DMS114 treated with DMSO at 0.1 percent for 48 hours (cell line): Measurements from ENCODE around the gene C3orf22.

ENCODE experiments used
- DNase-seq: peaks from one replicate; lab custom pipeline; 2025; ENCODE audit not compliant: unreplicated experiment; lab: John Stamatoyannopoulos, UW

The C3orf22 gene

GRCh38 chr3:126528419-126528799 is 30.3 kb downstream of the C3orf22 start:
- DNase-seq: no peak

DNA sequence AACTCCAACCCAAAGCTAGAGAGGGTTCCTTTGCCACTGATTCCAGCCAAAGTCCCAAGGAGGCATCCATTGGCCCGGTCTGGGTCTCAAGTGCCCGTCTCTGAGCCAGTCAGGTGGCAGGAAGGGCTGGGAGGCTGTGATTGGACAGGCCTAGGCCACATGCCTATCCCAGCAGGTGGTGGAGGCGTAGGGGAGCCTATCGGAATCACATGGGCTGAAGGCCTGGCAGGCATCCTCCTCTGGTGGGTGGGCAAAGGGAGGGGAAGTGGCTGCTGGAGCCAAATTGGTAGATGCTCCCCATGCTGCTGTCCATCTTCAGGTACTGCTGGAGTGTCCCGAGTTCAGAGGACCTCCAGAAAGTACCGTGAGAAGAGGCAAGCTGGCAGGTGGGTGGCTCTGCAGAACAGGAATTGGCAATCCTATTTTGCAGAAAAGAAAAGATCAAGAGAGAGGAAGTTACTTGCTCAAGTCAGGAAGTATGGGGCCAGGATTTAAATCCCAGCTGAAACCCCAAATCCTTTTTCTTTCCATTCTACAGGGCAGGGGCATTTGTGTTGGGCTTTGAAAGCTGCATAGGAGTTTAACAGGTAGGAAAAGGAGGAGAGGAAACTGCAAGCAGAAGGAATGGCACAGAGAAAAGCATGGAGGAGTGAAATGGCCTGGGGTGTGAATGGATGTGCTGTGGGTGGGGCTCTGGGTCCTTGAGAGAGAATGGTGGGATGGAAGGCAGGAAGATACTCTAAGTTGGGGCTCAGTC is 31.1 kb downstream of the C3orf22 start:
- DNase-seq: no peak

- DNase-seq: no peak
Observed at GRCh38 chr3:126527006-126527405, 31.7 kb downstream of the C3orf22 start.

- DNase-seq: no peak
Observed at GRCh38 chr3:126526668-126527005, 32.1 kb downstream of the C3orf22 start.

DNA sequence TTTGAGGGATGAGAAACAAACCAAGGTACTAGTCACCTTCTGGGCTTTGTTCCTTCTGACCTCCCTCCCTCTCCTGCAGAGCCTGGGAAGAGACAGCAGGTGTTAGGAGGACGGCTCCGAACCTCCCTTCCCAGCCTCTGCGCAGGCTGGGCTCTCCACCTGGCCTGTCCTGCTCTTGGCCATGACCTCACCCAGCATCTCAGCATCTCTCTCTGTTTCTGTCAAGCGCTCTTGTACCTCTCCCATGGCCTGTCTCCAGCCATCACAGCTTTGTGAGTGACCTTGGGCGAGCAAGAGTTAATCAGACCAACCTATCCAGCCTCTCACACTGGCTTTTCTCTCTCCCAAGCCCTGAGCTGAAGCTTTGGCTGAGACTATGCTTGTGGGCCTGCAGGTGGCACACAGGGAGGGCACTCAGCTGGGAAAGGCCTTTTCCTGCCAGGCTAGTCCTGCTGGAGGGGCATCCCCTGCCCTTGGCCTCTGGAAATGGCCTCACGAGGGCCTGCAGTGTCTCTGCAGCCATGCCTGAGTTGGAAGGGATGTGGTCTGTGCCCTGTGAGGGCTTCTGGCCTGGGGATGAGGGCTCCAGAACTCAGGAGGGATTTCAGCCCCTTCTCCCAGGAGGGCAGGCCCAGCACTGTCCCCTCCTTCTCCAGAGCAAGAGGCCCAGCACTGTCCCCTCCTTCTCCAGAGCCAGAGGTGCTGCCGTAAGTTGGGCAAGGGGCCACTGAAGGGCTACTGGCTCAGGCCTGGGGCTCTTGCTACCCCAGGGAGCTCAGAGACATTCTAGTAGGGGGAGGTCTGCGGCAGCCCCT is 32.7 kb downstream of the C3orf22 start:
- DNase-seq: no peak

DNA sequence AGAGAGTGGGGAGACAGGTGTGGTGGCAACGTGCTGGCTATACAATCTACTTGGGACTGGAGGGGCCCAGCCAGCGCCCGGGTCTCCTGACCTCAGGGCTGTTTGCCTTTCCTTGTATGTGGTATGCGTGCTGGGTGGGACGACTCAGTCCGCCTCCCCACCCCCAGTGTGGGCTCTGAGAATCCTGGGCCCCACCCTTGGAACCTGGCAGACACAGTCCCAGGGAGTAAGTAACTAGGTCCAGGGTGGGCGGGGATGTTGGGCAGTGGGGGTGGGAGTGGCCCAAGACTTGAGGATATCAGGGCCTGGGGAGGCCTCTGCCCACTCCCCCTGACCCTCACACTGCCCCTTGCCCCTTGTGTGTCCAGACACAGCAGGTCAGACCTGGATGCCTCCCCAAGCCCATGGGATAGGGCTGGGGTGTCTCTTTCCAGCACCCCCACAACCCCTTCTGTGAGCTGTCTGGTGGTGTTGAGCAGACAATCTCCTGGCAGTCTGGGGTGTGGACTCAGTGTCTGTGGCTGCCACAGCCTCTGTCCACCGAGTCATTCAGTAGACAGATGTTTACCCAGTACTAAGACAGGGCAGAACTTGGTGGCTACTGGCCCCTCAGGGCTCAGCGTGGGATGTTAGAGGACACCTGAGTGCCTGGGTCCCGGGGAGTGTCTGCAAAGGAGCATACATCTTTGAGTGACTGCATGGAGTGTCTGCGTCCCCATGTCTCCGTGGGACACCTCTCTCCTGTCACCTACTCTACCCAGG is 33.5 kb downstream of the C3orf22 start:
- DNase-seq: no peak

DNA sequence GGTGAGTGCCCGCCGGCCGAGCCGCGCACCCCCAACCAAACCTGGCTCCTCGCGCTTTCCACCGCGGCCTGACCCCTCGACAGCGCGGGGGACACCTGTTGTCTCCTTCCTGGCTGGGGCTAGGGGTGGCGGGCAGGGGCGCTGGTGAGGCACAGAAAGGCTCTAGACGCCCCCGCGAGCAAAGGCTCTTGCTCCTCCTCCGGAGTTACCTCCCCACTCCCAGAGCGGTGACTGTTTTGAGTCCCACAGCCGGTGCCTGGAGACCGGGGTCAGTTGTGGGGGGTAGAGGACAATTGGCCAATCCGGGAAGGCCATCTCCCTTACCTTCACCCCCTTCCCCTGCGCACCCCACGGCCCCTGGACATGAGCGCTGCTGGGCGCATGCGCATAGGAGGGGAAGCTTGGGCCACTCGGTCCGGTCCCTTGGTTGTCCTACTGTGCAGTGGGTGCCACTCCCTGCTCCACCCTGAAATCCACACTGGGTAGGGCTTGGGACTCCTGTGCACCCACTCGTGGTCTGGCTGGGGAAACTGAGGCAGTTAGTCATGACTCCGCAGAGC is 34.2 kb downstream of the C3orf22 start:
- DNase-seq: peak; percentile 41

- peak; percentile 17 for DNase-seq
Observed at GRCh38 chr3:126523745-126524428, 34.8 kb downstream of the C3orf22 start, which contains the start of gene CHST13. CHST13 (plus strand) TSS chr3:126524155; CDS start chr3:126524333, 178 bp downstream.

DNA sequence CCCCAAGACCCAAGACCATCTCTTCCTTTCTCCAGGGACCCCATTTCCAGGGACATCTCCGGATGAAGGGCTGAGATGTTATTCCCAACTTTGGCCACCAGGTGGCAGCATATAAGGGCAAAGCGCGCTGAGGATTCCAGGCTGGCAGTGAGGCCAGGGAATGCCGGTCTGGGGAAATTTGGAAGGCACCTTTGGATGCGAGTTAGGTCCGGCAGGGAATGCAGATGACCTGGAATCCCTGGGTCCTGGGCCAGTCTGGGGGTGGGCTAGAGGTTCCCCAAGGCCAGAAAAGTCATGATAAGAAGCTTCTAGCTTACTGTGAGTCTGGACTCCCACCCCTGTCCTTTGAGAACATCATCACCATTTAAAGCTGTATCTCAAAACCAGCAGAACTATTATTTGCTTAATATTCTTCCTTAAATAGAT is 36.4 kb downstream of the C3orf22 start:
- peak; percentile 34 for DNase-seq

GRCh38 chr3:126521122-126521891 is 37.4 kb downstream of the C3orf22 start:
- DNase-seq: no peak

DNA sequence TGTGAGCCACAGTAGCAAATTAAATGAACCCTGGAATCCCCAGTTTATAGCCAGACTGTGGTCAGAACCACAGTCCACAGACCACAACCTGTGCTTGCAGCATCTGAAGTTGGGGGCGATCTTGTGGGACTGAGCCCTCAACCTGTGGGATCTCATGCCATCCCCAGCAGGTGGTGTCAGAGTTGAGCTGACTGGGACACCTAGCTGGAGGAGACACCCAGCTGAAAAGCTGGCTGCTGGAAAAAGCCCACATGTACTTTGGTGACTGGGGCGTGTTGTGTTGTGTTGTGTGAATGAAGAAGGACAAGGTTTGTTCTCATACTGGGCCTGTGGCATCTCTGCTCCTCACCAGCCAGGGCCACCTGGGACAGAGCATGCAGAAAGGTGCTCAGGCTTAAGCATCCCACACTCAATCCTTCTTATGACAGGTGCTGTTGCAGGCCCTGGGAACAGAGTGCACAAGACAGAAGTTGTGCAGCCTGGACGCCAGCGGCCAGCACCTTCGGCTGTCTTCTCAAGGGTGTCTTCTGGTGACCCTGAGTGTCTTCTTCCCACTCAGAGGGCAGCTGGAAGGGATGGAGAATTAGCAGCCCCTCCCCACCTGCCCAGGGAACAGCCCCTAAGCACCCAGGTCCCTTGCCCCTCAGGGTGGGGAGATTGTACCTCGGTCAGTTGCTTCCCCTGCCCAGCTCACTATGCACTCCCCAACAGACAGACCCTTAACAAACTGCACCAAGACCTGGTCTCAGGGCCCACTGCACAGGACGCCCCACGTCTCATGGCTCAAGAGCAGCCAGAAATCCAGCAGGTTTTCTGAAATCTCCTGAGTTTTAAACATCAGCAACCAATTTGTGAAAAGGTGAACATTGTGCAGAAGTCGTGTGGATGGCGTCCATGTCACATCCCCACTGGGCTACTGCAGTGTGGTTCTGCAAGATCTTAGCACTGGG is 39.0 kb downstream of the C3orf22 start:
- DNase-seq: no peak

DNA sequence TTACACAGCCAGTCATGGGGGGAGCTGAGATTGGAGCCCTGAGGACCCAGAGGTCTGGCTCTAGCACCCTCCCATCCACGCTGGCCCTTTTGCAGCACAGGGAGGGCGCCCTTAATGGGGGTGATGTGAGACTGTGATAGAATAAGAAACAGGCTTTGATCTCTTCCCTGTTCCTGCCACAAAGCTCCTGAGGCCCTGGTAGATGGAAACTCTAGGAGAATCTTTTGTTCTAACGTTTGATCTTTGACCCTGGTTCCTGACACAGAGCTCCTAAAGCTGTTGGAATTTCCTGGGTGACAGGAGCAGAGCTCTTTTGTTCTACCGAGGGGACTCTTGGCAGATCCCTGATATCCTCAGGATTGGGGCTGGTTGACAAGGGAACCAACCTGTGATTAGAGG is 40.0 kb downstream of the C3orf22 start:
- no peak for DNase-seq

- no peak for DNase-seq
Observed at GRCh38 chr3:126517986-126518778, 40.5 kb downstream of the C3orf22 start.

GRCh38 chr3:126517291-126517951 is 41.3 kb downstream of the C3orf22 start, which contains the start of gene UROC1:
UROC1 (minus strand) TSS chr3:126517773; CDS start chr3:126517719, 54 bp downstream.
- no peak for DNase-seq

GRCh38 chr3:126516936-126517290 is 41.8 kb downstream of the C3orf22 start:
- no peak for DNase-seq

DNA sequence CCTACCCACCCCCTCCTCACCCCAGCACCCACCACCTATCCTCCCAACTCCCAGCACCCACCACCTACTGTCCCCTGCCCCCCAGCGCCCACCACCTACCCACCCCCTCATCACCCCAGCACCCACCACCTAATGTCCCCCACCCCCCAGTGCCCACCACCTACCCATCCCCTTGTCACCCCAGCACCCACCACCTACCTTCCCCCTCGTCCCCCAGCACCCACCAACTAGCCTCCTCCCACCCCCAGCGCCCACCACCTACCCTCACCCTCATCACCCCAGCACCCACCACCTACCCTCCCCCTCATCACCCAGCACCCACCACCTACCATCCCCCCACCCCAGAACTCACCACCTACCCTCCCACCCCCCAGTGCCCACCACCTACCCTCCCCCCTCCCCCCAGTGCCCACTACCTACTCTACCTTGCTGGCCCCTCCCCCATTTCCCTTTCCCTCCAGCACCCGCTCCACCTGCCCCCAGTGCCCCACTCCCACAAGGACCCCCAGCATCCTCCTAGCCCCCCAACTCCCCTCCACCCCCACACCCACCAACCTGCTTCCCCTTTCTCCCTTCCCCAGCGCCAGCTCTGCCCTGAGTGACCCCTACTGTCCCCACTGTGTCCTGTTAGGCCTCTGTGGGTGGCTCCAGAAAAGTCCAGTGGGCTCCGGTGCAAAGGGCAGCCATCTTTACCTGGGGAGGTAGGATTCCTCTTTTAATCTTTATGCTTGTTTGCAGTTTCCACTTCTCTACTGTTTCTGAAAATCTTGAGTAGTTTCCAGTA is 42.4 kb downstream of the C3orf22 start:
- no peak for DNase-seq
